NCI-H2196 (cell line): ENCODE results near the gene COX10.
"Not testable (repeated sequence)": the region's sequence is repeated elsewhere in the genome, so short reads cannot be mapped to it uniquely, and the experiment has no call there.

Experiments used
- DNase-seq: peaks from one replicate; lab custom pipeline; 2025; ENCODE audit not compliant: unreplicated experiment; lab: John Stamatoyannopoulos, UW

Gene COX10

DNA sequence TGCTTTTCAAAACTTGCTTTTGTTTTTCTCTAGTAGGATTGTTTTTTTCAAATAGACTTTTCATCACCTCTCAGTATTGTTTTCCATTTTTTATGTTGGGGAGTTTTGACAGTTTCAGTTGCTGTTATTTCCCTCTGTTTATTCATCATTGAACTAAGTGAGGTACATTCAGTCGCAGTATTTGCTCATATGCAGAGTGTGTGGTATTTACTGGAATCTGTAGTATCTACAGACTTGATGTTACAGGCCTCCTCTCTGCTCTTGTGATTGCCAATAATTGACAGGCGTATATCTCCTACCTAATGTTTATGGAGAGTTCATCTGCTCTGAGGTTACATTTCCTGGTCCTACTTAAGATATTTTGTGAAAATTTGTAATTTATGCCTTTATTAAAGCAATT, 49.6 kb downstream of the COX10 start:
- no peak for DNase-seq

DNA sequence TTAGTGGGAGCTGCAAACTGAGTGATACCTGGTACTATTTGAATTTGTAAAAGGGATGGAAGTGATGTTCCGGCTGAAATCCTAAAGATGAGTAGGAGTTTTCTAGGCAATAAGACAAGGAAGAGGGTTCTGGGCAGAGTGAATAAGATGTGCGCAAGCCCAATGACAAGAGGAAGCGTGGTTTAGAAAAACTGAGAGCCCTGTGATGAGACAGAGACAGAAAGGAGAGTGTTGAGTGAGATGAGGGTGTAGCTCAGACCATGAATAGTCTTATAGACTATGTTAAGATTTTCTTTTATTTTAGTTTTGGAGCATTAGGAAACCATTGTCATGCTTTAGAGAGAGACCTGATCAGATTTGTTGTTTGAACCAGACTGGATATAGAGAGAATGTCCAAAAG, 50.2 kb downstream of the COX10 start:
- no peak for DNase-seq

DNA sequence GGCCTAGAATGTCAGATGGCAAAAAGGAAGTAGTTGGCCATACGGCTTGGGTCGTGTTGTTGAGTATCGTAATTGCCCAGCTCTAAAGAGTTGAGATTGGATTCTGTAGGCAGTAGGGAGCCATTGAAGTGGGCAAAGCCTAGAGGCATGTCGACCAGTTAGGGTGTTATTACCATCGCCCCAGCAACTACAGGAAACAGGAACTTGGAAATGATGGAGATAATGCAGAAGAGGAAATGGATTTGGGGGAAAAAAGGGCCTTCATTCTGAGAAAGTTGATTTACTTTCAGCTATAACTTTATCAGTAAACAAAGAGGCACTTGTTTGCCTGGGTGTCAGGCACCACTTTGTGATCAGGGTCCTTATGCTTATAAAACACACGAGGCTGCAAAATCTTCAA, 52.6 kb downstream of the COX10 start:
- DNase-seq: no peak

DNA sequence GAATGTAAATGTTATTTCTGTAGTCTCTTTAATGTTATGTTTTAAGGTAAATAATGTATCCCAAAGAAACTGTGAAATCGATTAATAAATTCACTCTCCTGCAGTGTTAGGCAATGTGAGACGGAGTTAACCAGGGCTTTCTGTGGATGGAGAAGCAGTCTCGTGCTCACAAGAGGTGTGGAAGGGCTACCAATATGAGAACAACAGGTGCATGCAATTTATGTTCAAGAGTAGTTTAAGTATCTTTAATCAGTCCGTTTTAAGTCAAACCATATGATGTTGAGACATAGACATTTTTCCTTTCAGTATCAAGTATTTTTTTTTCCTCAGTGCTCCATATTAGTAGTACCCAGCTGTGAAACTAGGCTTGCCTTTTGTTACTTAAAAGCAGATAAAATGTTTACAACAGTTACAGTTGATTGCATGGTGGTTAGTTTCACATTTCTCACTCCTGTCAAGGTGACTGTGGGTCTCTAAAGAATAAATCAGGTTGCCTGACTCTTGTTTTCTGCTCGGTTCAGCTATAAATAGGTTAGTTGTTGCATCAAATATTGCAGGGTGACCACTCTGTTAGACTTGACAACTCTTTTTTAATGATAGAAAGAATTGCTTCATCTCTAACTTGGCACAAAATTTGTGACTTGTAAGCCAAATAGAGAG, 54.4 kb downstream of the COX10 start:
- no peak for DNase-seq

DNA sequence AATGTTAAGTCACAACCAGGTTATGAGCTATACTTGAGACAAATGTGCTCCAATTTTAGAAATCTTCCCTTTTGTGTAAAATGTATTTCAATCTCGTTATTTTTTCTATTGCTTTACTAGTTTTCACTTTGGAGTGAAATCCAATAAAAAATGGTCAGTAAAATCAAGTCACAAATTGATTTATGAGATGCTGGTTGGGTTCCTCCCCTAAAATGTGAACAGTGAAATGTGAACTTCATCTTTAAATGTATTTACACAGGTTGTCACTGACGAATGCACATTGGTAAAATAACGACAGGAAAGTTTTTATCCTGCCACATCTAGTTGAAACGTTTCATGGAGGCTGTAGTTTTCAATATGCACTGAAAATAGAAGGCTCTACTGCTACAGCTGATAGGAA, 55.5 kb downstream of the COX10 start:
- DNase-seq: no peak

DNA sequence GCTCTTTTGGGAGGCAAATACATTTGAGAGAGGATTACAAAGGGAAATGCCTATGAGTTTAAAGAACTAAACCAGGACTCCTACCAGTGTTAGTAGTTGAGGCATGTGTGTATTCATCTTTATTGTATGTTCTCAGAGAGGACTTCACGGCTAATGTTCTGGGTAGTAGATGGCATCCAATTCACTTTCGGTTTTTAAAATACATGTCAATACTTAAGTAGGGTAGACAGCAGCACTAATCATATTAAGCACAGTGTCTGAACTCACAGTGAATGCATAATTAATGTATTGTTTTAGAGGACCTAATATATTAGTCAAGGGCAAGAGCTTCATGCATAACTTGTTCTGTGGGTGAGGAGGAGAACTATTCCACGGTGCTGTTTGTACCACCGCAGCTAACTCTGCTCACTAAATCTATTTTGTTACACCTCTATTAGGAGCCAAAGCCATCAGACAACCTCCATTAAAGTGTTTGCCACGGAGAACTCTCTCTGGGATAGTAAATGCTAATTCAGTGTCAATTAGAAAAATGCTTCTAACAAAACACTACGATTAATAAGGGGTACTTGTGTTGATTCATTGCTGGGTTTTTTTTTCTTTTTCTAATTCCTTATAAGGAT, 56.3 kb downstream of the COX10 start:
- no peak for DNase-seq

DNA sequence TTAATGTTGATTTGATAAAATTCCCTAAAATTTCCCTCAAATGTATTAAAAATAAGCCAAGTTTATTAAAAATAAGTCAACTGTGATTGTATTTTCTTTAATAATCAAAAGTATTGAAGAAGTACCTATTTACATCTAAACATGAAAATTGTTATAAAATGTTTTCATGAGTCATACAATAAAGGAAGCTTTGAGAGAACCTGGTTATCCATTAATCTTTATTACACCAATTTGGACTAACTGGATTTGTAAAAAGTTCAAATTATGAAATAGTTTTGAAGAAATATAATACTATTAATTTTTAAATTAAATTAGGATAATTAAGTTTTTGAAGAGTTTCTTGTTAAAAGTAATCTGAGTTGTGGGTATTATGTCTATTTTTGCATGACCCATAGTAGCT, 63.8 kb downstream of the COX10 start:
- no peak for DNase-seq

DNA sequence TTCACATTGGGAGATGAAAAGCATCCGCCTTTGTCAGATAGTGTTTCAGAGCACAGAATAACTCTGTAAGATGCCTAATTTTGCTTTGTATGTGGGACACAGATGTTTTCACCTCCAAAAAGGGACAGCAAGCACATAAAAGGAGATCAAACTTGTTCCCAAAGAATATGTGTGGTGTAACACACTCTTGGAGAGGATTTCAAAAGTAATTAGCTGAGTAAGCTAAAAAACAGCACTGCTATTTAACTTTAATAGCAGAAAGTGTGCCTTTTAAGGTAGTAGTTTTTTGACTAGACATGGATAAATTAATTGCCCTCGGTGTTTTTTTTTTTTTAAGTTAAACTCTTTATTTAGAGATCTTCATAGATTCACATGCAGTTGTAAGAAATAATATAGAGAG, 65.2 kb downstream of the COX10 start:
- DNase-seq: no peak

DNA sequence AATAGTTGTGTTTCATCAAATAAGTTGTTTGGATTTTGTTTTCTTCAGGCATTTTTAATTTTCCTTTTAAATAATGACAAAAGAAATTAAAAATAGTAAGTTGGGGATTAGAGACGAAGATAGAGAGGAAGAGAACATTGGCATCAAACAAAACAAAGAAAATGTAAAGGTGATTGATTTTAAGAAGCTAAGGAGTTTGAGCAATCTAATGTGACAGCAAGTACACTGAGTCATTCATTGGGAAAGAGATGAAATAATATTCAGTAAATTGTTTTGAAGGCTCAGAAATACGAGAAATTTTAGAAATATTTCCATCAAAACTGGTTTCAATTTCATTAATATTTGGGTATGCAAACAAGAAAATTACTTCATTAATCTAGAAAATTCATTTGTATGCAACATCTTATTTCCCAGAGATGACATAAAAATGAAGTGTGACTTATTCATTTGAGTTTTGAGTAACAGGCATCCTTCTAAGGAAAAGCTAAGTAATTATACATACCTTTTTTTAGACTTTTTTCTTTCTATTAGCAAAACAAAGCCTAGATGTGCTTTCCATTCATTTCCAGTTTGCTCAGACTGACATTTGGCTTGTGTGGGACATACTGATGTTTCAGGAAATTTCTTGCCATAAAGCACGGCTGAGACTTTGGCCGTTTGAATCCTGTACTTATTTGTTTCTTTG, 66.7 kb downstream of the COX10 start:
- no peak for DNase-seq

DNA sequence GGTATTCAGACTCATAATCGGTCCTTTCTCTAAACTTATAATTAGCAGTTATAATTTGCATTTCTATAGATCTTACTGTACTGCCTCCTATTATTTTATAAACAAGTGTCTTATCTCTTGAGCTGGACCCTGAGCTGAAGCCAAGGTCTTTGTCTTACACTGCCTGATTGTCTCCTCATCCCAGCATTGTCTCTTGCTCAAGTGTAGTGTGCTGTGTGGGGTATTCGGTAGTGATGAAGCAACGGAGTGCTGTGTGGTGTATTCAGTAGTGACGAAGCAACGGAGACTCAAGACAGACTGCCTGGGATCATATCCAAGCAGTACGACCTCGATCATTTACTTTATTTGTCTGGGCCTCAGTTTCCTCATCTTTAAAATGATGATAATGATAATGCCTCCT, 69.3 kb downstream of the COX10 start:
- DNase-seq: no peak

DNA sequence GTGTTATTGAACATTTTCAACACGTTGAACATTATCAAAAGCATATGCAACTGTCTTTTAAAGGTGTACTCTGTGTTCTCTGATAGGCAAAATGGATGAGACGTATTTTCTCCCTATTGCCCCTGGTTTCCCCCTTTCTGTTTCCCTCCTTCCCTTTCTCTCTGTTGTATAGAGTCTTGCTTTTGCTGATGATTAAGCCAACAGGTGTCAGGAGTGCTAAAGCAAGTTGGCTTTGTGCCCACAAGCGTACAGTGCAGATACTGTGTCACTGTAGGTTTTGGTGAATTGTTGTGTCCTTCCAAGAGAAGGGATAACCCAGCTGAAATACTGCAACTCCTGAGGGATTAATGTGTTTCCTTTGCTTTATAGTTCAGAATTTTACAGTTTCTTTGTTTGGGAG, 74.4 kb downstream of the COX10 start:
- peak; percentile 36 for DNase-seq

DNA sequence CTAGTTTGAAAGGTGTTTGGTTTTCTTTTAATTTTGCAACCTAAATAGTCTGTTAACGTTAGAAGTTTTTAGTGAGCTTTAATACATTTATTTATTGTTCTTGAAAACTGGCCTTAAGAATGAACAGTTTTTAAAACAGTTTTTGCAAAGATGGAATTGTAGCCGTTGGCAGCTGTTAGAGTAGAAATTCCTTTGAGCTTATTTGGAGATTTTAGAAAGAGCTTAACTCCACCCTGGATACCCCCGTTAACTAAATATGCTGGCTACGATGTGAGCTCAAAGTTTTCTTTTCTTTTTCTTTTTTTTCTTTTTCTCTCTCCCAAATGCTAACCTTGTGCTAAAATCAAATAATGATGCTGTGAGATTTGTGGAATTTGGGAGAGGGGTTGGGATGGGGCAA, 75.2 kb downstream of the COX10 start:
- DNase-seq: no peak

DNA sequence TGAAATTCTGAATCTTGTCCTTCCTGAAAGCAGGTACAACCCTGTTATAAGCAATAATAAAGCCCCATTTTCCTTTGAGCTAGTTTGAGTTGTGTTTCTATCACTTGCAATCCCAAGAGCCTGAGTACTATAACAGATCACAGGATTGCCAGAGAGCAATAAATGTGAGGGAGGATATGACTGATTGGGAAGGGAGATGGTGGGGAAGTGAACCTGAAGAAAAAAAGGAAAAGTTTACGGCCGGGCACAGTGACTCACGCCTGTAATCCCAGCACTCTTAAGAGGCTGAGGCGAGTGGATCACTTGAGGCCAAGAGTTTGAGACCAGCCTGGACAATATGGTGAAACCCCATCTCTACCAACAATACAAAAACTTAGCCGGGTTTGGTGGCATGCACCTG, 80.4 kb downstream of the COX10 start:
- DNase-seq: no peak

DNA sequence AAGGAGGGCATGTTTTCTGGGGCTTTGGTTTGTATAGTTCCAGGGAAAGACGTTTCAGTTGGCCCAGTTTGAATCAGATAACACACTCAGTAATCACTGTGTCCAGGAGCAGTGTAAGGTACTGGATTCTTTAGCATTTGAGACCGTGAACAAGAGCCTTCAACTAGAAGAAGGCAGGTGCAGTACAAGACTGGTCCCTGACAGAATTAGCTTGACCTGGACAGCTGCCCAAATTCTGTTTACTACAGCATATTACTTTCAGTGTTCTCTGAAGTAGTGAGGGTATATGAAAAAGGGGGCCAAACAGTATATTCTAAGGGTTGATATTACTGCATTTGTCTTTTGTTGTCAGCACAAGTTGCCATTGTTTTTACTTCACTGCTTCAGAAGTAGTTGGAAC, 81.3 kb downstream of the COX10 start:
- DNase-seq: no peak

DNA sequence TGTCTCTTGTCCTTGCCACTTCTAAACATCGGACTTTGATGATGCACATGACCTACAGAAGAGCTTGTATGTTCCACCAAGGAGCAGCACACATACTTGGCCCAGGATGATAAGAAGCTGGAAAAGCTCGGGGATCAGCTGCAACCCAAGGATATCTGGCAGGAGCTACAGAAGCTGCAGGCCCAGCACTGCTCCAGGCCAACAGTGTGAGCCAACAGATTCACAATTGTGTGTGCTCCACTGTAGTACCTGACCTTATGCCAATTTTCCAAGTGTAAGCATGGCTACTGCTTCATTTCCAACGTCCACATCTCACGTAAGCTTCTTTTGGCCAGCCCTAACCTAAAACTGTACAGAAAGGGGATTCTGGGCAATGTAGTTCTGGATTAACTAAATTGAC, 83.4 kb downstream of the COX10 start:
- DNase-seq: no peak

DNA sequence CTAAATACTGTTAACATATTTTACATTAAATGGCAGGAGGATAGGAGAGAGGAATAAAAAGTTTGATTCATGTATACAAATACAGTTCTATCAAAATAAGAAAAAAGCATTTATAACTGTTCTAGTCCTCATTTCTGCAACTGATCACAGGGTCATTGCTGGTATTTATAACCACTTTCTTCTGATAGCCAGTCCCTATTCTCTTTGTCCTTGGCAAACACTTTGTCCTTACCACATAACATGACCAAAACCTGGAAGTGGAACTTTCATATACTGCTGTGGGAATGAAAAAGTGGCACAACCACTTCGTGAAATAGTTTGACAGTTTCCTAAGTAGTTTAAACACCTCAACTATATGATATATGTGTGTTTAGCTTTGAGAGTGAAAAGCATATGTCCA, 84.1 kb downstream of the COX10 start:
- DNase-seq: no peak

DNA sequence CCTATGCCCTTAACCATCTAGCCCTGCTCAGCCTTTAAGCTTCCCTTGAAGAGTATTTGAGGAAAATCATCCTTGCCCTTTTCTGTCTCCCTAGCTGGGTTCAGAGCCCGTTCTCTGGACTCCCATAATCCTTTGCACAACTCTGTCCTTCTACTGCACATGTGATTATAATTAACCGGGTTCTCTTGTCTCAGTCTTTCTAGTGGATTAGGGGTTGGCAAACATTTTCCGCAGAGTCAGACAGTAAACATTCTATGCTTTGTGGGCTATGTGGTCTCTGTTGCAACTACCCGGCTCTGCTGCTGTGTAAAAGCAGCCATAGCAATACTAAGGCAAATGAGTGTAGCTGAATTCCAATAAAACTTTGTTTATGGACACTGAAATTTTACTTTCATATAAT, 87.4 kb downstream of the COX10 start:
- DNase-seq: no peak

DNA sequence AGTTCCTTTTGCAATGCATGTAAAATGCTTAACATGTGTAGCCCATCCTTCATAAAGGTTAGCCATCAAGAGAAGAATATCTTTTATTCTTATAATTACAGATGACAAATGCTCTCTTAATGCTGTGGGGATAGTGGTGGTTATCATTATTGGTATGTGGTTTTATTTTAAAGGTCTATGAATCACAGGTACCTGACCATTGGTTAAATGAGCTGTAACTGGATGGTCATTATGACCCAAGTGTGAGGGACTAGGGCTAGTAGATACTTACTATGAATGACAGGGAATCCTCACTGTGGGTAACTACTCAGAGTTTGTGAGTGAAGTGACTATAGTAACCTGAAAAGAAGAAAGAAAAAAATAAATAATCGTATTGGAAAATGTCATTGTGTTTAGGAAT, 88.5 kb downstream of the COX10 start:
- no peak for DNase-seq

DNA sequence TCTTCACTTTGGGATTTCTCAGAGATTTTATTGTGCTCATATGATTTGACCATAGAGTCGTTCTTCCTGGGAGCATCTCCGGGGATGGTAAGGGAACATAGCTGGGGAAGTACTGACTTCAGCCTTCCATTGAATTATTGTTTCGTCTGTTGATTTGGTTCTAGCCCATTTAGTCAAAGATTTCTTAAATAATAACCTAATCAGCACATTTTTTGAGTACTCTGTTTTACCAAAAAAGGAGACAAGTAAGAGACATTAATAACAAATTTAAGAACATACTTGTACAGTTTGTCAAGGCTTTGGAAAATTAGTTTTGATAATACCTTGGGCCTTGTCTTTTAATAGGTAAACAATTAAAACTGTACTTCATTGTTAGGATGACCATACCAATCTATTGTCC, 89.4 kb downstream of the COX10 start:
- no peak for DNase-seq

DNA sequence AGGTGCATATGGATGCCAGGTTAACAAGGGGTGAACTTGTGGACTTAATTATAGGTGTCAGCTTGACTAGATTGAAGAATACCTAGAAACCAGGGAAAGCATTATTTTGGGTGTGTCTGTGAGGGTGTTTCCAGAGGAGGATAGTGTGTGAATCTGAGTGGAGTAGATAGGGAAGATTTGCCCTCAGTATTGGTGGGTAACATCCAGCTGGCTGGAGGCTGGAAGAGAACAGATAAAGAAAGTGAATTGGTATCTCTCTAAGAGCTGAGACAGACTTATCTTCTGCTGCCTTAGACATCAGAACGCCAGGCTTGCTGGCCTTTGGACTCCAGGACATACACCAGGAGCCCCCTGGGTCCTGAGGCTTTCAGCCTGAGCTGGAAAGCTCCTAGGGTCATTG, 92.1 kb downstream of the COX10 start:
- DNase-seq: no peak

DNA sequence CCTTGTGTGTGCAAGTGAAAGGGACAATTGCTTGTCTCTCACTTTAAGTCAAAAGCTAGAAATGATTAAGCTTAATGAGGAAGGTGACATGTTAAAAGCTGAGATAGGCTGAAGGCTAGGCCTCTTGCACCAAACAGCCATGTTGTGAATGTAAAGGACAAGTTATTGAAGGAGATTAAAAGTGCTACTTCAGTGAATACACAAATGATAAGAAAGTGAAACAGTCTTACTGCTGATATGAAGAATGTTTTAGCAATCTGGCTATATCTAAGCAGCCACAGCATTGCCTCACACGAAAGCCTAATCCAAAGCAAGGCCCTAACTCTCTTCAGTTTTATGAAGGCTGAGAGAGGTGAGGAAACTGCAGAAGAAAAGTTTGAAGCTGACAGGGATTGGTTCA, 96.3 kb downstream of the COX10 start:
- no peak for DNase-seq

DNA sequence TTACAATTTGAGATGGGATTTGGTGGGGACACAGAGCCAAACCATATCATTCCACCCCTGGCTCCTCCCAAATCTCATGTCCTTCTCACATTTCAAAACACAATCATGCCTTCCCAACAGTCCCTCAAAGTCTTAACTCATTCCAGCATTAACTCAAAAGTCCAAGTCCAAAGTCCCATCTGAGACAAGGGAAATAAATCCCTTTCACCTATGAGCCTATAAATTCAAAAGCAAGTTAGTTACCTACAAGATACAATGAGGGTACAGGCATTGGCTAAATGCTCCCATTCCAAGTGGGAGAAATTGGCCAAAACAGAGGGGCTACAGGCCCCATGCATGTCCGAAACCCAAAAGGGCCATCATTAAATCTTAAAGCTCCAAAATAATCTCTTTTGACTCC, 98.5 kb downstream of the COX10 start:
- DNase-seq: not testable (repeated sequence)

DNA sequence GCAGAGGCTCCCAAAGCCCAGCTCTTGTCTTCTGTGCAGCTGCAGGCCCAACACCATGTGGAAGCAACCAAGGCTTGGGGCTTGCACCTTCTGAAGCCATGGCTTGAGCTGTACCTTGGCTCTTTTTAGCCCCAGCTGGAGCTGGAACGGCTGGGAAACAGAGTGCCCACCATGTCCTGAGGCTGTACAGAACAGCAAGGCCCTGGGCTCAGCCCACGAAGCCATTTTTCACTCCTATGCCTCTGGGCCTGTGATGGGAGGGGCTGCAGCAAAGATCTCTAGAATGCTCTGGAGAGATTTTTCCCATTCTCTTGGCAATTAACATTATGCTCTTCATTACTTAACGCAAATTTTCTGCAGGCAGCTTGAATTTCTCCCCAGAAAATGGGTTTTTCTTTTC, 99.3 kb downstream of the COX10 start:
- DNase-seq: no peak
